ENCODE data around the gene PRKCSH. TPM values are rescaled to one million over a fixed set of nuclear protein-coding genes. Genes with fewer than 3 reads are reported as not detected.

PRKCSH gene
- total and polyA plus RNA-seq, 8 donors = 273 to 338 (median 304) TPM

DNA sequence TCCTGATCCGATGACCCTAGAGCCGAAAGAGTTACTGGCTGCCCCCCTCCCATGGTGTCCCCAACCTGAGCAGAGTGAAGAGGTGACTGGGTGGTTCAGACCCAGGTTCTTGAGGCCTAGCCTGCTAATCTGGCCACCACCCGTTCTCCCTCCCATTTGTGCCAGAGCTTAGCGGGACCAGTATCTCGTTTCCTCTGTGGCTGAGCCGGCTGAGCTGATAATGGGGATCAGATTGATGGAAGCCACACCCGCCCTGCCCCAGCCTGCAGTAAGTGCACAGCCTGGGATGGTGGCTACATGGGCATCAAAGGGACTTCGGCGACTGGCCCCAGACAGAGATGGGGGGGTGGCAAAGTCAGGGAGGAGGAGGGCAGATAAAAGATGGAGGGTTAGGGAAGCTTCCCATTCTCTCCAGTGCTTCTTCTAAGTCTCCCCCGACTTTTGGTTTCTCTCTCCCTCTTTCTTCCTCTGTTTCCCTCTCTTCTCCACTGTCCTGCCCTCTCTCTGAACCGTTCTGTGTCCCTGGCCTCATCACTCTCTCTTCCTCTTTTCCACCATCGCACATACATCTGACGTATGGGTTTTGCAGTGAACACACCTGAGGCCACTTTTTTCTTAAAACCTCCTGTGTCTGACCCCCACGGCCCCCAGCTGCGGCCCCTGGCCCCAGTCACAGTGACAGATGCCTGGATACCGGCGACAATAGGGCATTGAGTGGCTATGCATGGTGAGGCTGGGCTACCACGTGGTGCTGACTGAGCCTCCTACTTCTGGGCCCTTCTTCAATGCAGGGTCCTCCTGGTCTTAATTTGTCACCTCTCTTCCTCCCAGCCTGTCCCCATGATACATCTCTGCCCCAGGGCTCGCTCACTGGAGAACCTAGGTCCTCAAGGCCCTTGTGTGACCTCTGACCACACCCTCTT lies 43.0 kb downstream of the PRKCSH start:
- Histone ChIP-seq H3K9me3 (no peaks in the 10 kb centered on the region), H3K36me3 (peaks cover 0 to 2% of the 10 kb centered on the region in 2 donors), H3K27ac (no peak overlapping the region), H3K4me3 (no peak overlapping the region), H3K4me1 (peaks cover 19 to 43% of the 10 kb centered on the region in 2 donors), H3K27me3 (peaks cover 38 to 64% of the 10 kb centered on the region in 2 donors)
- DNase-seq (no peak), ATAC-seq (no peak)
- intact Hi-C loops (cut with DNase I) = no loop called here
- TF ChIP-seq CTCF (IDR thresholded peaks at IDR 0.05) = no peak

DNA sequence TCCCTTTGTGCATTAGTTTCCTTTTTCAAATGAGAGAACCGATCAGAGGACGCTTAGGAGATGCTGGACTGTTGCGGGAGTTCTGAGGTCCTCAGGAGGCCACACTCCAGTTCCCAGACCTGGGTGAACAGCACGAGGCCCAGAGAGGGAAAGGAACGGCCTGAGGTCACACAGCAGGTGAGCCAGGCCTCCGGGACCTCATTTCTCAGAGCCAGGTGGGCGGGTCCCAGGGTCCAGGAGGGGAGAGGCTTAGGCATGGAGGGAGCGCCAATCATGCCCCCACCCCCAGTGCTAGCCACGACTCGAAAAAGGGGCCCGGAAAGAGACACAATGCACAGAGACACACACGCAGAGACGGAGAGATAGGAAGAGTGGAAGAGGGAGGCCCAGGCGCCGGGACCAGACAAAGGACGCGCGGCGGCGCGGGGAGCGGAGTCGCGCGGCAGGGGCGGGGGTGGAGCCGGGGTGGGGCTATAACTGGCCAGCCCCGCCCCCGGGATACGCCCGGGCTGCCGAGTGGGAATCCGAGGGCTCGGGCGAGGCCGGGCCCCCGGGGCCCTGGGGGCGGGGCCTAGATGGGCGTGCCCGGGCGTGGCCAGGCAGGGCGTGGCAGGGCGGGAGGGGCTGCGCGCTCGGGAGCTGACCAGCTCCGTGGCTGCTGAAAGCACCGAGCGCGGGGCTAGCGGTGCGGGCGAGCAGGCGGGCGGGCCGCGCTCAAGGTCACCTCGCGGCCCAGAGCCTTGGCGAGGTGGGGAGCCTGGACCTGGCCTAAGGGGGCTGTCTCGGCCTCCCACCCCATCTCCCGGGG lies 43.9 kb downstream of the PRKCSH start:
- intact Hi-C loops (cut with DNase I) = no loop called here
- H3K27me3 ChIP-seq = peaks cover 38 to 69% of the 10 kb centered on the region in 2 donors
- ATAC-seq = peak; percentile 28
- peaks cover 0 to 10% of the 10 kb centered on the region in 2 donors for H3K36me3 ChIP-seq
- H3K27ac ChIP-seq = no peak overlapping the region
- no peak for TF ChIP-seq CTCF (IDR thresholded peaks at IDR 0.05)
- H3K4me3 ChIP-seq = no peak overlapping the region
- no peaks in the 10 kb centered on the region for H3K9me3 ChIP-seq
- H3K4me1 ChIP-seq = peaks cover 19 to 44% of the 10 kb centered on the region in 2 donors
- peak in 1 of 4 donors; percentile 80 for DNase-seq

DNA sequence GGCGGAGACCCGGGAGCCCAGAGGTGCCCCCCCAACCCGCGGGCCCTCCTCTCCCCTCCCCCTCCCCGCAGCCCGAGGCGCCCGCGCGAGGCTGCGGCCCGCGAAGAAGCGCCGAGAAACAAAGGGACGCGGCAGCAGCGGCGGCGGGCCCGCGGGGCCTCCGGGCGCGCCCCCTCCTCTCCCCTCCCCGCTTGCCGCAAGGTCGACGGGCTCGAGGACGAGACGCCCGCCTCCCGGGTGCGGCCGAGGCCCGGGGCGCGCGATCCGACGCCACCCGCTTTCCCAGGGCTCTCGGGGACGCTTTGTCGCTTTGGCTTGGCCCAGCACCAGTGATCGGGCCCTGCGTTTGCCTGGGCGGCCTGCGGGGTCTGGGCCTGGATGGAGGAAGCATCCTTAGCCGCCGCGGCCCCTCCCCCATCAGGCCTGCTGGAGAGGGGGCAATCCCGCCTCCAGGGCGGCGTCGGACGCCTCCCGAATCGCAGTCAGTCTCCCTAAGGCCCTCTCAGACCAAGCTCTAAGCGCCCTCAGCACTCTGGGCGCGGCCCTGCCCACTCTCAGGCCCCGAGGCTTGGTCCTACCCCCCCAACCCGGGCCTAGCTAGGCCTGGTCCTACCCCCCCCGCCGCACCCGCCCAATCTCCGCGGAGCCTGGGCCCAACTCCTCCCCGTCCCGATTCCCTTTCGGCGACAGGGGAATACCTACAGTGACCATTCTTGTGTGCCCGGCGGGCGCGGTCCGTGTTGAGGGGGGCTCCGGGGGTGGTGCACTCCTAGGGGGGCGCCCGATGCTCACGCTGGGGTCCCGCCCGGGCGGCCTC lies 44.7 kb downstream of the PRKCSH start:
- no peaks in the 10 kb centered on the region for H3K9me3 ChIP-seq
- no peak for ATAC-seq
- TF ChIP-seq CTCF (IDR thresholded peaks at IDR 0.05) = no peak
- no peak overlapping the region for H3K4me3 ChIP-seq
- peaks cover 0 to 15% of the 10 kb centered on the region in 2 donors for H3K36me3 ChIP-seq
- intact Hi-C loops (cut with DNase I) = no loop called here
- no peak overlapping the region for H3K27ac ChIP-seq
- peaks cover 38 to 69% of the 10 kb centered on the region in 2 donors for H3K27me3 ChIP-seq
- H3K4me1 ChIP-seq = peaks cover 19 to 44% of the 10 kb centered on the region in 2 donors
- DNase-seq = peak in 1 of 4 donors; percentile 75

GRCh38 chr19:11480715-11481533 lies 45.5 kb downstream of the PRKCSH start, which contains the start of gene ELAVL3:
Gene ELAVL3, minus strand, starts transcription at chr19:11481046. Its CDS starts 438 bp downstream, at chr19:11480608.
- Histone ChIP-seq H3K4me3 (peak within 1 kb of the TSS in 1 of 2 donors; percentile 43), H3K36me3 (peaks cover 0 to 17% of the 10 kb centered on the region in 2 donors), H3K4me1 (peaks cover 19 to 44% of the 10 kb centered on the region in 2 donors), H3K27ac (no peak within 1 kb of the TSS), H3K9me3 (no peaks in the 10 kb centered on the region), H3K27me3 (peaks cover 38 to 69% of the 10 kb centered on the region in 2 donors)
- intact Hi-C loops (cut with DNase I) = no loop called here
- peak in 1 of 4 donors; percentile 76 for DNase-seq
- ATAC-seq = no peak
- TF ChIP-seq CTCF (IDR thresholded peaks at IDR 0.05) = no peak
